Measurements from ENCODE around the gene PNRC2. TPM values are rescaled to one million over a fixed set of nuclear protein-coding genes. Genes with fewer than 3 reads are reported as not detected.
"Not testable (repeated sequence)": the region's sequence is repeated elsewhere in the genome, so short reads cannot be mapped to it uniquely, and the experiment has no call there.

The PNRC2 gene
- total and polyA plus RNA-seq, 4 donors: 24.9 to 63.6 (median 36.3) TPM

DNA sequence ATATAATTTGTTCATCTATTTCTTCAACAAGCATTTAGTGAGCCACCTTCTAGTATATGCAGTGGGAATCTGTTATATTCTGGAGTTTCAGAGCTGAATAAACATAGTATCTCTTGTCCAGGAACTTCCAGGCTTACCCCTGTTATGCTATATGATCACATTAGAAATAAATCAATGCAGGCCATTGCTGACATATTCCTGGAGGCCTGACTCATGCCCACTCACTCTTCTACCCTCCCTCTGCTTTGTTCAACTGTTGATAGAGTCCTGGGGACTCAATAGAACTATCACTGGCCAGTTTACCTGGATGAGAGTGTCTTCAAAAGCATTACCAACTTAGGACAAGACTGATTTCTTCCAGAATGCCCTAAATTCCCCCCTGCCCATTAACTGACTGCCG lies 49.8 kb downstream of the PNRC2 start:
- Histone ChIP-seq H3K4me3 (ENCODE audit: low read depth in 1 of 3, low read length in 3 of 3) (no peak overlapping the region), H3K9me3 (ENCODE audit: control insufficient read depth in 4 of 4, low read length in 3 of 4) (no peaks in the 10 kb centered on the region), H3K27ac (ENCODE audit: low read depth in 1 of 2, low read length in 2 of 2) (no peak overlapping the region), H3K9ac (ENCODE audit: low read depth in 1 of 2, low read length in 2 of 2) (no peak overlapping the region), H3K27me3 (ENCODE audit: control insufficient read depth in 4 of 4, insufficient read depth in 4 of 4, low read length in 3 of 4) (no peaks in the 10 kb centered on the region), H3K36me3 (ENCODE audit: control insufficient read depth in 4 of 4, insufficient read depth in 3 of 4, low read depth in 1 of 4, low read length in 3 of 4) (no peaks in the 10 kb centered on the region), H3K4me1 (ENCODE audit: control insufficient read depth in 4 of 4, insufficient read depth in 4 of 4, low read length in 3 of 4) (no peaks in the 10 kb centered on the region)
- no peak for DNase-seq (ENCODE audit: low spot score)
- 87% methylated on average over 1 of the region's 1 CpG for WGBS
- TF ChIP-seq TAF1 (conservative IDR thresholded peaks at IDR 0.05): no peak
- TF ChIP-seq HNF4G (IDR thresholded peaks at IDR 0.05): no peak
- no peak for TF ChIP-seq ATF3 (IDR thresholded peaks at IDR 0.05)
- TF ChIP-seq, protein P1, sequence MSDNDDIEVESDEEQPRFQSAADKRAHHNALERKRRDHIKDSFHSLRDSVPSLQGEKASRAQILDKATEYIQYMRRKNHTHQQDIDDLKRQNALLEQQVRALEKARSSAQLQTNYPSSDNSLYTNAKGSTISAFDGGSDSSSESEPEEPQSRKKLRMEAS (IDR thresholded peaks at IDR 0.05): no peak
- TF ChIP-seq NR2F2 (IDR thresholded peaks at IDR 0.05): no peak
- TF ChIP-seq RXRA (IDR thresholded peaks at IDR 0.05): no peak
- TF ChIP-seq, protein P2, sequence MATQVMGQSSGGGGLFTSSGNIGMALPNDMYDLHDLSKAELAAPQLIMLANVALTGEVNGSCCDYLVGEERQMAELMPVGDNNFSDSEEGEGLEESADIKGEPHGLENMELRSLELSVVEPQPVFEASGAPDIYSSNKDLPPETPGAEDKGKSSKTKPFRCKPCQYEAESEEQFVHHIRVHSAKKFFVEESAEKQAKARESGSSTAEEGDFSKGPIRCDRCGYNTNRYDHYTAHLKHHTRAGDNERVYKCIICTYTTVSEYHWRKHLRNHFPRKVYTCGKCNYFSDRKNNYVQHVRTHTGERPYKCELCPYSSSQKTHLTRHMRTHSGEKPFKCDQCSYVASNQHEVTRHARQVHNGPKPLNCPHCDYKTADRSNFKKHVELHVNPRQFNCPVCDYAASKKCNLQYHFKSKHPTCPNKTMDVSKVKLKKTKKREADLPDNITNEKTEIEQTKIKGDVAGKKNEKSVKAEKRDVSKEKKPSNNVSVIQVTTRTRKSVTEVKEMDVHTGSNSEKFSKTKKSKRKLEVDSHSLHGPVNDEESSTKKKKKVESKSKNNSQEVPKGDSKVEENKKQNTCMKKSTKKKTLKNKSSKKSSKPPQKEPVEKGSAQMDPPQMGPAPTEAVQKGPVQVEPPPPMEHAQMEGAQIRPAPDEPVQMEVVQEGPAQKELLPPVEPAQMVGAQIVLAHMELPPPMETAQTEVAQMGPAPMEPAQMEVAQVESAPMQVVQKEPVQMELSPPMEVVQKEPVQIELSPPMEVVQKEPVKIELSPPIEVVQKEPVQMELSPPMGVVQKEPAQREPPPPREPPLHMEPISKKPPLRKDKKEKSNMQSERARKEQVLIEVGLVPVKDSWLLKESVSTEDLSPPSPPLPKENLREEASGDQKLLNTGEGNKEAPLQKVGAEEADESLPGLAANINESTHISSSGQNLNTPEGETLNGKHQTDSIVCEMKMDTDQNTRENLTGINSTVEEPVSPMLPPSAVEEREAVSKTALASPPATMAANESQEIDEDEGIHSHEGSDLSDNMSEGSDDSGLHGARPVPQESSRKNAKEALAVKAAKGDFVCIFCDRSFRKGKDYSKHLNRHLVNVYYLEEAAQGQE (IDR thresholded peaks at IDR 0.05): no peak
- TF ChIP-seq YY1 (IDR thresholded peaks at IDR 0.05): no peak
- TF ChIP-seq ZBTB33 (IDR thresholded peaks at IDR 0.05): no peak
- no peak for TF ChIP-seq RAD21 (IDR thresholded peaks at IDR 0.05)
- TF ChIP-seq GABPA (IDR thresholded peaks at IDR 0.05 in 1 of 2, conservative IDR thresholded peaks at IDR 0.05 in 1 of 2): no peak
- no peak for TF ChIP-seq HNF4A (conservative IDR thresholded peaks at IDR 0.05)
- no peak for TF ChIP-seq CTCF (IDR thresholded peaks at IDR 0.05; ENCODE audit: low read depth, low read length, missing input control)
- no peak for TF ChIP-seq FOXA2 (IDR thresholded peaks at IDR 0.05)
- TF ChIP-seq FOXA1 (IDR thresholded peaks at IDR 0.05): no peak
- no peak for TF ChIP-seq SP1 (IDR thresholded peaks at IDR 0.05)
- no peak for TF ChIP-seq EGR1 (IDR thresholded peaks at IDR 0.05; ENCODE audit: low read depth in 2 of 2)

DNA sequence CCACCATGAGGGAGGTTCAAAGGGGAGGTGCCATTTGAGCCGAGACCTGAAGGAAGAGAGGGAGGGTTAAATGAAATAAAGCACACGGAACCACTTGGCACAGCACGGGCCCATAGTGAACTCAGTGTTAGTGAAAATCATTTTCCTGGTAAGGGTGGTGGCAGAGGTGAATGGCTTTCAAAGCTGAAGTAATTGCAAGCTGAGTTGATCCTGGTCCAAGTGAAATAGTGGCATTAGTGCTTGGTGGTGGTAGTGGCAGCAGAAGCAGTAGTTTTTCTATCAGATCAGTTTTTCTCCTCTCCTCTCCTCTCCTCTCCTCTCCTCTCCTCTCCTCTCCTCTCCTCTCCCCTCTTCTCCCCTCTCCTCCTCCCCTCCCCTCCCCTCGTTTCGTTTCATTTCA lies 51.0 kb downstream of the PNRC2 start:
- H3K4me3 ChIP-seq (ENCODE audit: low read depth in 1 of 3, low read length in 3 of 3): no peak overlapping the region
- H3K4me1 ChIP-seq (ENCODE audit: control insufficient read depth in 4 of 4, insufficient read depth in 4 of 4, low read length in 3 of 4): no peaks in the 10 kb centered on the region
- WGBS: 79% methylated on average over 3 of the region's 5 CpGs
- no peaks in the 10 kb centered on the region for H3K27me3 ChIP-seq (ENCODE audit: control insufficient read depth in 4 of 4, insufficient read depth in 4 of 4, low read length in 3 of 4)
- no peak for DNase-seq (ENCODE audit: low spot score)
- no peaks in the 10 kb centered on the region for H3K9me3 ChIP-seq (ENCODE audit: control insufficient read depth in 4 of 4, low read length in 3 of 4)
- no peak overlapping the region for H3K27ac ChIP-seq (ENCODE audit: low read depth in 1 of 2, low read length in 2 of 2)
- H3K36me3 ChIP-seq (ENCODE audit: control insufficient read depth in 4 of 4, insufficient read depth in 3 of 4, low read depth in 1 of 4, low read length in 3 of 4): no peaks in the 10 kb centered on the region
- TF ChIP-seq, protein P1 (IDR thresholded peaks at IDR 0.05): no peak
- TF ChIP-seq FOXA2 (IDR thresholded peaks at IDR 0.05) (no peak), ATF3 (IDR thresholded peaks at IDR 0.05) (no peak), ZBTB33 (IDR thresholded peaks at IDR 0.05) (no peak)
- H3K9ac ChIP-seq (ENCODE audit: low read depth in 1 of 2, low read length in 2 of 2): no peak overlapping the region

GRCh38 chr1:24012878-24013277 lies 53.2 kb downstream of the PNRC2 start:
- not testable (repeated sequence) for H3K36me3 ChIP-seq (ENCODE audit: control insufficient read depth in 4 of 4, insufficient read depth in 3 of 4, low read depth in 1 of 4, low read length in 3 of 4); H3K4me3 ChIP-seq (ENCODE audit: low read depth in 1 of 3, low read length in 3 of 3); DNase-seq (ENCODE audit: low spot score); H3K9ac ChIP-seq (ENCODE audit: low read depth in 1 of 2, low read length in 2 of 2); H3K4me1 ChIP-seq (ENCODE audit: control insufficient read depth in 4 of 4, insufficient read depth in 4 of 4, low read length in 3 of 4); H3K27me3 ChIP-seq (ENCODE audit: control insufficient read depth in 4 of 4, insufficient read depth in 4 of 4, low read length in 3 of 4); H3K27ac ChIP-seq (ENCODE audit: low read depth in 1 of 2, low read length in 2 of 2); H3K9me3 ChIP-seq (ENCODE audit: control insufficient read depth in 4 of 4, low read length in 3 of 4)
- WGBS: 89% methylated on average over 8 of the region's 8 CpGs
